Retinal pigment epithelial cell (primary cell): ENCODE measurements around the gene SAP30BP.

ENCODE experiments used
- DNase-seq: peaks from one replicate; pipeline ENCODE4 v3.0.0-alpha.2; 2010; ENCODE audit warnings: low read depth
- H3K4me3 ChIP-seq: 2 replicates; pipeline ENCODE4 v1.5.1; 2011; ENCODE audit warnings: mild to moderate bottlenecking, low read length, control low read depth, moderate library complexity
- CTCF ChIP-seq: conservative IDR thresholded peaks from 2 replicates; pipeline ENCODE4 v1.5.1; 2011; ENCODE audit warnings: low read depth, low read length, control low read depth, inconsistent platforms

Gene SAP30BP

GRCh38 chr17:75757086-75757681 lies 90.0 kb downstream of the SAP30BP start:
- DNase-seq, result no peak
- no peak for TF ChIP-seq CTCF
- no peak overlapping the region for H3K4me3 ChIP-seq
